Right lobe of liver (tissue), 4 donors: Measurements from ENCODE around the gene SOBP.

ENCODE experiments used
- CTCF ChIP-seq, 4 donors: fragments of 200-600 bp in 3 of 4; fragments of 450-650 bp in 1 of 4; IDR thresholded peaks; one replicate each; pipeline versions ENCODE4 v1.5.1 to v1.8.0; 2016 to 2022; ENCODE audit warnings: antibody characterized with exemption in 4 of 4, mild to moderate bottlenecking in 2 of 4
- POLR2A ChIP-seq: fragments of 450-650 bp; IDR thresholded peaks from one replicate; pipeline ENCODE4 v1.6.1; 2017; ENCODE audit warnings: antibody characterized with exemption, mild to moderate bottlenecking
- donor health status: DM: no; HTN: no; CAD: no.
- donor health status: DM: no; HTN: no; CAD: no.
- donor health status: DM: no; HTN: yes; CAD: no.

- TF ChIP-seq CTCF (IDR thresholded peaks at IDR 0.05) (no peak), POLR2A (no peak)
These were observed 96.0 kb downstream of the SOBP start for GRCh38 chr6:107585815-107586435.
